ENCODE measurements around the gene SH3TC2.

SH3TC2 gene

DNA sequence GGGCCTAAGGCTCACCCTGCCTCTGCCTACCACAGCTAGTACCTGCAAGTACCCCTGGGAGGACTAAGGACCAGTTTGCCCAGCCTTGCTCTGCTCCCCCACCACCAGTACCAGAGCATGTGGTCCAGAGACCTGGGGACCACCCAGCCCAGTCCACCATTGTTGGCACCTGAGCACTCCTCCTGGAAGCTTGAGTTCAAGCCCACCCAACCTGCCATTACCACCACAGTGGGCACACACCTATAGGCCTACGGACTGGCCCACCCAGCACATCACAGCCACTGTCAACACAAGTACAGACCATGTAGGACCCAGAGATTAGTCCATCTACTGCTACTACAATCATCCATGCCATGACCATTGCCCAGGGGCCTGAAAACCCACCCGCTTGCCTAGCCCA lies 30.8 kb upstream of the SH3TC2 start:
- no peak for DNase-seq (ENCODE audit: low read depth)
- TF ChIP-seq MYC (IDR thresholded peaks at IDR 0.05; ENCODE audit: low read depth, low read length) (no peak), CTCF (IDR thresholded peaks at IDR 0.05; ENCODE audit: low read depth, low read length) (no peak), MAX (IDR thresholded peaks at IDR 0.05; ENCODE audit: low read depth, low read length) (no peak), POLR2A (IDR thresholded peaks at IDR 0.05; ENCODE audit: extremely low read depth, insufficient read length) (no peak)
- no peak overlapping the region for H3K4me3 ChIP-seq (ENCODE audit: low read depth, low read length)

DNA sequence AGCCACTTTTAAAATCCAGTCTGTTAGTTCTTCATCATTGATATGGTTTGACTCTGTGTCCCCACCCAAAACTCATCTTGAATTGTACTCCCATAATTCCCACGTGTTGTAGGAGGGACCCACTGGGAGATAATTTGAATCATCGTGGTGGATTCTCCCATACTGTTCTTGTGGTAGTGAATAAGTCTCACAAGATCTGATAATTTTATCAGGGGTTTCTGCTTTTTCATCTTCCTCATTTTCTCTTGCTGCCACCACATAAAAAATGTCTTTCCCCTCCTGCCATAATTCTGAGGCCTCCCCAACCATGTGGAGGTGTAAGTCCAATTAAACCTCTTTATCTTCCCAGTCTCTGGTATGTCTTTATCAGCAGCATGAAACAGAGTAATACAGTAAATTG lies 26.9 kb upstream of the SH3TC2 start:
- H3K4me3 ChIP-seq (ENCODE audit: low read depth, low read length): no peak overlapping the region
- DNase-seq (ENCODE audit: low read depth): no peak
- no peak for TF ChIP-seq CTCF (IDR thresholded peaks at IDR 0.05; ENCODE audit: low read depth, low read length)
- TF ChIP-seq POLR2A (IDR thresholded peaks at IDR 0.05; ENCODE audit: extremely low read depth, insufficient read length): no peak
- TF ChIP-seq MYC (IDR thresholded peaks at IDR 0.05; ENCODE audit: low read depth, low read length): no peak
- TF ChIP-seq MAX (IDR thresholded peaks at IDR 0.05; ENCODE audit: low read depth, low read length): no peak

GRCh38 chr5:149088686-149089085 lies 25.8 kb upstream of the SH3TC2 start:
- TF ChIP-seq MAX (IDR thresholded peaks at IDR 0.05; ENCODE audit: low read depth, low read length) (no peak), MYC (IDR thresholded peaks at IDR 0.05; ENCODE audit: low read depth, low read length) (no peak), POLR2A (IDR thresholded peaks at IDR 0.05; ENCODE audit: extremely low read depth, insufficient read length) (no peak), CTCF (IDR thresholded peaks at IDR 0.05; ENCODE audit: low read depth, low read length) (no peak)
- no peak overlapping the region for H3K4me3 ChIP-seq (ENCODE audit: low read depth, low read length)
- DNase-seq (ENCODE audit: low read depth): no peak

DNA sequence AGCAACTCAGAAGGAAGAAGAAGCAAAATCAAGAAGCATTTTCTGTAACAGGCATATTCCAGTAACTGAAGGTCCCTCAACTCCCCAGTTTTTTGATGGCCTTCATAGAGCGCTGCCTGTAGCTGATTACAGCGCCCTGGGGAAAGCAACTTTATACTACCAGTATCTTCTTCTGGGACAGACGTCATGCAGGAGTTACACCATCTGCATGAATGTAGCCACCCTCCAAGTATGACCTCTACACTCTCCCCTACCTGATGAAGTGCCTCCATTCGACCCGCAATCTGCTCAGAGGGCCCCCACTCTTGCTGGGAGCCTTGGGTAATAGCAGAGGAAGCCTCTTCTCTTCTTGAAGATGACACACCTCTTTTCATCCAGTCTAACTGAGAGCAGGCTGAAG lies 21.0 kb upstream of the SH3TC2 start:
- DNase-seq (ENCODE audit: low read depth): no peak
- no peak for TF ChIP-seq MYC (IDR thresholded peaks at IDR 0.05; ENCODE audit: low read depth, low read length)
- TF ChIP-seq CTCF (IDR thresholded peaks at IDR 0.05; ENCODE audit: low read depth, low read length): no peak
- TF ChIP-seq MAX (IDR thresholded peaks at IDR 0.05; ENCODE audit: low read depth, low read length): no peak
- TF ChIP-seq POLR2A (IDR thresholded peaks at IDR 0.05; ENCODE audit: extremely low read depth, insufficient read length): no peak
- H3K4me3 ChIP-seq (ENCODE audit: low read depth, low read length): no peak overlapping the region

GRCh38 chr5:149082271-149082670 lies 19.4 kb upstream of the SH3TC2 start:
- TF ChIP-seq MAX (IDR thresholded peaks at IDR 0.05; ENCODE audit: low read depth, low read length) (no peak), POLR2A (IDR thresholded peaks at IDR 0.05; ENCODE audit: extremely low read depth, insufficient read length) (no peak), MYC (IDR thresholded peaks at IDR 0.05; ENCODE audit: low read depth, low read length) (no peak), CTCF (IDR thresholded peaks at IDR 0.05; ENCODE audit: low read depth, low read length) (no peak)
- DNase-seq (ENCODE audit: low read depth): no peak

GRCh38 chr5:149080294-149080693 lies 17.4 kb upstream of the SH3TC2 start:
- H3K4me3 ChIP-seq (ENCODE audit: low read depth, low read length): no peak overlapping the region
- no peak for DNase-seq (ENCODE audit: low read depth)
- no peak for TF ChIP-seq CTCF (IDR thresholded peaks at IDR 0.05; ENCODE audit: low read depth, low read length)
- no peak for TF ChIP-seq POLR2A (IDR thresholded peaks at IDR 0.05; ENCODE audit: extremely low read depth, insufficient read length)

More at GRCh38 chr5:149082271-149082670, 19.4 kb upstream of the SH3TC2 start:
- no peak overlapping the region for H3K4me3 ChIP-seq (ENCODE audit: low read depth, low read length)
